Lung (tissue), 12 donors: ENCODE data around the gene POLL. TPM values are rescaled to one million over a fixed set of nuclear protein-coding genes. Genes with fewer than 3 reads are reported as not detected.
"Not testable (repeated sequence)": the region's sequence is repeated elsewhere in the genome, so short reads cannot be mapped to it uniquely, and the experiment has no call there.

Source experiments
- ATAC-seq: fragments of 200-7000 bp; cut with Tn5 transposase; one replicate; pipeline ENCODE4 v1.9.1; 2020; ENCODE audit warnings: moderate number of reproducible peaks; ENCODE audit not compliant: insufficient read depth, low FRiP score
- DNase-seq, 3 donors: peaks; one replicate each; pipeline ENCODE4 v3.0.0-alpha.2; 2013 to 2017
- H3K27ac ChIP-seq, 2 donors: one replicate each; pipeline ENCODE4 v1.5.1; 2013; ENCODE audit warnings: mild to moderate bottlenecking in 2 of 2, moderate library complexity in 2 of 2, control low read depth in 1 of 2, inconsistent platforms in 1 of 2, low read depth in 1 of 2, low read length in 1 of 2
- H3K27me3 ChIP-seq, 3 donors: one replicate each; pipeline ENCODE4 v1.5.1; 2013; ENCODE audit warnings: low read length in 2 of 3; ENCODE audit not compliant: control insufficient read depth in 3 of 3, insufficient read depth in 3 of 3
- H3K36me3 ChIP-seq, 4 donors: one replicate each; pipeline ENCODE4 v1.5.1; 2013; ENCODE audit warnings: low read length in 4 of 4, mild to moderate bottlenecking in 1 of 4, moderate library complexity in 1 of 4; ENCODE audit not compliant: control insufficient read depth in 4 of 4, insufficient read depth in 4 of 4
- H3K4me1 ChIP-seq, 5 donors: one replicate each; pipeline ENCODE4 v1.5.1; 2013; ENCODE audit warnings: low read length in 5 of 5, mild to moderate bottlenecking in 2 of 5, moderate library complexity in 1 of 5; ENCODE audit not compliant: control insufficient read depth in 5 of 5, insufficient read depth in 5 of 5
- H3K4me3 ChIP-seq: one replicate; pipeline ENCODE4 v1.5.1; 2013; ENCODE audit warnings: mild to moderate bottlenecking, control low read depth, moderate library complexity
- H3K9ac ChIP-seq, 2 donors: one replicate each; pipeline ENCODE4 v1.5.1; 2013; ENCODE audit warnings: low read length in 2 of 2, control low read depth in 1 of 2; ENCODE audit not compliant: insufficient read depth in 1 of 2
- H3K9me3 ChIP-seq, 4 donors: one replicate each; pipeline ENCODE4 v1.5.1; 2013; ENCODE audit warnings: low read length in 3 of 4, mild to moderate bottlenecking in 1 of 4, moderate library complexity in 1 of 4; ENCODE audit not compliant: control insufficient read depth in 4 of 4, insufficient read depth in 3 of 4
- WGBS, 2 donors: extraction: QIAGEN DNeasy Blood & Tissue Kit; methylation state at CpG; one replicate each; pipeline ENCODE4 v1.1.7; 2013; 5-methylcytosine and 5-hydroxymethylcytosine counted together
- polyA plus RNA-seq, 2 donors: library from polyadenylated mRNA; stranded (reverse); fragments of 200-250 nt; gene quantifications; one replicate each; pipeline ENCODE4 v1.2.1, GENCODE V29; 2013
- total RNA-seq, 2 donors: library from RNA; depleted of rRNA in 1 of 2; stranded (reverse); fragments of >200 nt in 1 of 2; gene quantifications; one replicate each; pipeline ENCODE4 v1.2.1, GENCODE V29; 2014 to 2021
- TF ChIP-seq, protein P1 (sequence below): IDR thresholded peaks from 2 replicates; pipeline ENCODE4 v1.5.1; 2012; ENCODE audit warnings: mild to moderate bottlenecking; ENCODE audit errors: control extremely low read depth, extremely low read depth
- donor health status: control.
- donor health status: control.
- donor health status: Bipolar disorder and iron deficiency.
- donor health status: healthy.
- donor health status: DM: yes; HTN: yes; CAD: no.

POLL gene
- total and polyA plus RNA-seq, 4 donors, result 16.6 to 26.9 (median 25.0) TPM

DNA sequence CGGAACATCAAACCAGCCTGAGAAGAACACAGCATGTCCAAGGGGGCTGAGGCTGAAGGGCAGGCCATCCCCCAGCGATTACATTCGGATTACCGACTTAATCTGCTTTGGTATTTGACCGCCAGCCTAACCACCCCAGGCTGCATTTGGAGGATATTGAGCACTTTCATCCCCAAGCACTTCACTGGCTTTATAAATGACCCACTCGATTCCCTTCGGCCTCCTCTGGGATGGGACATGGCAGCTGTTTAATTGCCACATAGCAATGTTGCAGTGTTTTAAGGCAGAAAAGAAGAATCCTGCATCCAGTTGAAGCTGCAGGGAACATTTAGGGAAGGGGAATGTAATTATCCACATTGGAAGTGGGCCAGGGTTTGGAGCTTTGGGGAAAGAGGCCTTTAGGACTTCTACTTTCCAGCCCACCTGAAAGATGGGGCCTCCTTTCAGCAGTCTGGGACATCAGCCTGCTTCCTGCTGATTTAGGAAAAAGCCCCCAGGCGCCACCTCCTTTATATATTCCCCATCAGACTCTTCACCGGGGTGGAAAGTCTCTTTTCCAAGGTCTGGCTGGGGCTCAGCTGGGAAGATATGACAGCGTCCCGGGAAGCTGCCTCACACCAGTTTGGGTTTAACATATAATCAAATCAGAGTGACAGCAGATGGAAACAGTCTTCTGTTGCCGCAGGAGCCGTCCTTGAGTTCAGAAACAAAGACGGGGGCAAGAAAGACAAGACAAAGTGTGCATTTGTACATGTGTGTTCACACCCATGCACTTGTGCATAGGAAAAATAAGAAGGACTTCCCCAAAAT, 9.2 kb upstream of the POLL start:
- ATAC-seq (no peak), DNase-seq (peak in 1 of 3 donors; percentile 33)
- H3K27ac ChIP-seq, result no peak overlapping the region
- H3K9ac ChIP-seq, result no peak overlapping the region
- H3K9me3 ChIP-seq, result peaks cover 0 to 1% (median 0%) of the 10 kb centered on the region in 4 donors
- peaks cover 0 to 8% (median 0%) of the 10 kb centered on the region in 5 donors for H3K4me1 ChIP-seq
- no peaks in the 10 kb centered on the region for H3K36me3 ChIP-seq
- TF ChIP-seq, protein P1, sequence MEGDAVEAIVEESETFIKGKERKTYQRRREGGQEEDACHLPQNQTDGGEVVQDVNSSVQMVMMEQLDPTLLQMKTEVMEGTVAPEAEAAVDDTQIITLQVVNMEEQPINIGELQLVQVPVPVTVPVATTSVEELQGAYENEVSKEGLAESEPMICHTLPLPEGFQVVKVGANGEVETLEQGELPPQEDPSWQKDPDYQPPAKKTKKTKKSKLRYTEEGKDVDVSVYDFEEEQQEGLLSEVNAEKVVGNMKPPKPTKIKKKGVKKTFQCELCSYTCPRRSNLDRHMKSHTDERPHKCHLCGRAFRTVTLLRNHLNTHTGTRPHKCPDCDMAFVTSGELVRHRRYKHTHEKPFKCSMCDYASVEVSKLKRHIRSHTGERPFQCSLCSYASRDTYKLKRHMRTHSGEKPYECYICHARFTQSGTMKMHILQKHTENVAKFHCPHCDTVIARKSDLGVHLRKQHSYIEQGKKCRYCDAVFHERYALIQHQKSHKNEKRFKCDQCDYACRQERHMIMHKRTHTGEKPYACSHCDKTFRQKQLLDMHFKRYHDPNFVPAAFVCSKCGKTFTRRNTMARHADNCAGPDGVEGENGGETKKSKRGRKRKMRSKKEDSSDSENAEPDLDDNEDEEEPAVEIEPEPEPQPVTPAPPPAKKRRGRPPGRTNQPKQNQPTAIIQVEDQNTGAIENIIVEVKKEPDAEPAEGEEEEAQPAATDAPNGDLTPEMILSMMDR, result no peak
- 80 to 81% methylated on average over 14 of the region's 14 CpGs for WGBS, 2 donors
- no peaks in the 10 kb centered on the region for H3K27me3 ChIP-seq
- no peak overlapping the region for H3K4me3 ChIP-seq

GRCh38 chr10:101595591-101596433, 7.8 kb upstream of the POLL start:
- H3K4me3 ChIP-seq, result no peak overlapping the region
- DNase-seq, result no peak
- H3K36me3 ChIP-seq, result no peaks in the 10 kb centered on the region
- no peaks in the 10 kb centered on the region for H3K27me3 ChIP-seq
- H3K9me3 ChIP-seq, result peaks cover 0 to 1% (median 0%) of the 10 kb centered on the region in 4 donors
- TF ChIP-seq, protein P1, result no peak
- WGBS, 2 donors, result 88 to 91% methylated on average over 13 of the region's 13 CpGs
- H3K27ac ChIP-seq, result no peak overlapping the region
- H3K9ac ChIP-seq, result no peak overlapping the region
- ATAC-seq, result no peak
- H3K4me1 ChIP-seq, result peaks cover 0 to 8% (median 0%) of the 10 kb centered on the region in 5 donors

- not testable (repeated sequence) for H3K36me3 ChIP-seq, H3K4me1 ChIP-seq, H3K27me3 ChIP-seq, H3K9ac ChIP-seq, H3K27ac ChIP-seq, ATAC-seq, H3K9me3 ChIP-seq, DNase-seq, H3K4me3 ChIP-seq
- WGBS, 2 donors, result 51 to 71% methylated on average over 2 of the region's 2 CpGs
Measured at GRCh38 chr10:101593331-101593730, 5.3 kb upstream of the POLL start.

GRCh38 chr10:101588879-101589278, 822 bp upstream of the POLL start:
- H3K4me3 ChIP-seq, result no peak overlapping the region
- no peaks in the 10 kb centered on the region for H3K27me3 ChIP-seq
- WGBS, 2 donors, result 75 to 85% methylated on average over 5 of the region's 5 CpGs
- H3K4me1 ChIP-seq, result peaks cover 3 to 17% (median 8%) of the 10 kb centered on the region in 5 donors
- ATAC-seq (no peak), DNase-seq (no peak)
- H3K36me3 ChIP-seq, result peaks cover 0 to 10% (median 6%) of the 10 kb centered on the region in 4 donors
- TF ChIP-seq, protein P1, result no peak
- peaks cover 0 to 1% (median 0%) of the 10 kb centered on the region in 4 donors for H3K9me3 ChIP-seq
- no peak overlapping the region for H3K27ac ChIP-seq
- no peak overlapping the region for H3K9ac ChIP-seq
